OCI-LY1 (cell line): Measurements from ENCODE around the gene OLFM3.

Source experiments
- H2AFZ ChIP-seq: fragments of 200-600 bp; sonication (generic), shearing (Covaris generic); 2 replicates; pipeline ENCODE4 v1.6.0; 2014; ENCODE audit warnings: antibody characterized with exemption, mild to moderate bottlenecking, low read length
- H3F3A ChIP-seq: fragments of 200-600 bp; sonication (generic), shearing (Covaris generic); 2 replicates; pipeline ENCODE4 v1.6.0; 2014; ENCODE audit warnings: mild to moderate bottlenecking, antibody characterized with exemption, low read length, moderate library complexity; ENCODE audit not compliant: insufficient read depth
- H3K27ac ChIP-seq: fragments of 200-600 bp; sonication (generic); 2 replicates; pipeline ENCODE4 v1.5.1; 2014; ENCODE audit warnings: low read length, mixed run types, mild to moderate bottlenecking, low read depth; ENCODE audit not compliant: poor library complexity, severe bottlenecking
- H3K27me3 ChIP-seq: fragments of 200-600 bp; sonication (generic); 2 replicates; pipeline ENCODE4 v1.6.0; 2014; ENCODE audit warnings: antibody characterized with exemption, mild to moderate bottlenecking, low read length, moderate library complexity; ENCODE audit not compliant: insufficient read depth
- H3K36me3 ChIP-seq: fragments of 200-600 bp; sonication (generic); 2 replicates; pipeline ENCODE4 v1.6.1; 2014; ENCODE audit warnings: mild to moderate bottlenecking, antibody characterized with exemption, low read length, moderate library complexity, mixed read lengths; ENCODE audit not compliant: insufficient read depth
- H3K4me1 ChIP-seq: fragments of 200-600 bp; sonication (generic); 2 replicates; pipeline ENCODE4 v1.5.1; 2014; ENCODE audit warnings: mild to moderate bottlenecking, low read length, moderate library complexity; ENCODE audit not compliant: insufficient read depth, severe bottlenecking
- H3K4me2 ChIP-seq: fragments of 200-600 bp; sonication (generic), shearing (Covaris generic); 2 replicates; pipeline ENCODE4 v1.6.1; 2014; ENCODE audit warnings: low read length
- H3K4me3 ChIP-seq: fragments of 200-600 bp; sonication (generic); 2 replicates; pipeline ENCODE4 v1.5.1; 2014; ENCODE audit warnings: low read length, low read depth, mild to moderate bottlenecking, mixed read lengths; ENCODE audit not compliant: poor library complexity, severe bottlenecking
- H3K79me2 ChIP-seq: fragments of 200-600 bp; shearing (Covaris generic); 2 replicates; pipeline ENCODE4 v1.6.1; 2016; ENCODE audit warnings: mixed run types, low read length, mixed read lengths; ENCODE audit not compliant: insufficient read depth
- H3K9ac ChIP-seq: fragments of 200-600 bp; sonication (generic), shearing (Covaris generic); 2 replicates; pipeline ENCODE4 v1.6.1; 2014; ENCODE audit warnings: mild to moderate bottlenecking, low read length, mixed read lengths
- H3K9me2 ChIP-seq: fragments of 200-600 bp; sonication (generic), shearing (Covaris generic); 2 replicates; pipeline ENCODE4 v1.6.1; 2014; ENCODE audit warnings: low read depth, mild to moderate bottlenecking, low read length, mixed read lengths
- H3K9me3 ChIP-seq: fragments of 200-600 bp; shearing (Covaris generic); 2 replicates; pipeline ENCODE4 v1.6.1; 2014; ENCODE audit warnings: low read length, mixed read lengths
- H4K20me1 ChIP-seq: fragments of 200-600 bp; sonication (generic), shearing (Covaris generic); 2 replicates; pipeline ENCODE4 v1.6.0; 2016; ENCODE audit warnings: mild to moderate bottlenecking, low read length; ENCODE audit not compliant: insufficient read depth
- CTCF ChIP-seq: fragments of 200-600 bp; sonication (generic), shearing (Covaris generic); IDR thresholded peaks from 2 replicates; pipeline ENCODE4 v1.5.1; 2017; ENCODE audit warnings: mild to moderate bottlenecking, antibody characterized with exemption, low read length, moderate library complexity, mixed read lengths
- EZH2 ChIP-seq: fragments of 200-600 bp; sonication (generic), shearing (Covaris generic); IDR thresholded peaks from 2 replicates; pipeline ENCODE4 v1.8.0; 2017; ENCODE audit warnings: borderline replicate concordance, mixed run types, mild to moderate bottlenecking, antibody characterized with exemption, low read length, moderate library complexity, mixed read lengths

The OLFM3 gene

GRCh38 chr1:101873672-101874071, 123.1 kb downstream of the OLFM3 start:
- no peaks in the 10 kb centered on the region for H3K27me3 ChIP-seq
- H3K27ac ChIP-seq, result no peak overlapping the region
- H3K9me3 ChIP-seq, result no peaks in the 10 kb centered on the region
- no peaks in the 10 kb centered on the region for H3K4me1 ChIP-seq
- TF ChIP-seq EZH2 (no peak), CTCF (no peak)
- no peaks in the 10 kb centered on the region for H3K9me2 ChIP-seq
- no peaks in the 10 kb centered on the region for H3K79me2 ChIP-seq
- no peaks in the 10 kb centered on the region for H3K36me3 ChIP-seq
- no peak overlapping the region for H3K4me3 ChIP-seq
- no peak overlapping the region for H3K9ac ChIP-seq
- no peaks in the 10 kb centered on the region for H4K20me1 ChIP-seq
- no peaks in the 10 kb centered on the region for H3F3A ChIP-seq
- no peak overlapping the region for H2AFZ ChIP-seq
- H3K4me2 ChIP-seq, result no peak overlapping the region

- H3K9me3 ChIP-seq, result no peaks in the 10 kb centered on the region
- no peaks in the 10 kb centered on the region for H3K79me2 ChIP-seq
- H3K9ac ChIP-seq, result no peak overlapping the region
- H3K4me1 ChIP-seq, result no peaks in the 10 kb centered on the region
- no peaks in the 10 kb centered on the region for H4K20me1 ChIP-seq
- H2AFZ ChIP-seq, result no peak overlapping the region
- H3F3A ChIP-seq, result no peaks in the 10 kb centered on the region
- TF ChIP-seq CTCF (no peak), EZH2 (no peak)
- H3K27me3 ChIP-seq, result no peaks in the 10 kb centered on the region
- H3K4me3 ChIP-seq, result no peak overlapping the region
- no peaks in the 10 kb centered on the region for H3K9me2 ChIP-seq
- H3K36me3 ChIP-seq, result no peaks in the 10 kb centered on the region
- H3K27ac ChIP-seq, result no peak overlapping the region
- no peak overlapping the region for H3K4me2 ChIP-seq
These were observed 136.8 kb downstream of the OLFM3 start for GRCh38 chr1:101859941-101860340.

GRCh38 chr1:101854271-101854670, 142.5 kb downstream of the OLFM3 start:
- TF ChIP-seq CTCF (no peak), EZH2 (no peak)
- no peaks in the 10 kb centered on the region for H3K4me1 ChIP-seq
- H3K9me3 ChIP-seq, result no peaks in the 10 kb centered on the region
- no peak overlapping the region for H3K9ac ChIP-seq
- H3K4me3 ChIP-seq, result no peak overlapping the region
- no peaks in the 10 kb centered on the region for H4K20me1 ChIP-seq
- no peaks in the 10 kb centered on the region for H3K79me2 ChIP-seq
- H2AFZ ChIP-seq, result no peak overlapping the region
- H3K36me3 ChIP-seq, result no peaks in the 10 kb centered on the region
- no peaks in the 10 kb centered on the region for H3K27me3 ChIP-seq
- no peaks in the 10 kb centered on the region for H3K9me2 ChIP-seq
- H3K27ac ChIP-seq, result no peak overlapping the region
- H3K4me2 ChIP-seq, result no peak overlapping the region
- H3F3A ChIP-seq, result no peaks in the 10 kb centered on the region
